Endometrial microvascular endothelial cells (primary cell): ENCODE measurements around the gene DAB2IP. TPM values are rescaled to one million over a fixed set of nuclear protein-coding genes. Genes with fewer than 3 reads are reported as not detected.
"Not testable (repeated sequence)": the region's sequence is repeated elsewhere in the genome, so short reads cannot be mapped to it uniquely, and the experiment has no call there.

ENCODE experiments used
- in situ Hi-C: cut with HindIII; loops from 2 replicates; pipeline ENCODE4 v1.10.0; 2017; ENCODE audit warnings: low sequenced_read_pairs, low pct_unique_long_range_greater_than_20kb; ENCODE audit errors: inconsistent ontology term
- total RNA-seq: library from RNA; depleted of rRNA; stranded (reverse); fragments of >200 nt; gene quantifications from one replicate; pipeline ENCODE4 v1.2.3, GENCODE V29; 2015; ENCODE audit errors: inconsistent ontology term

DAB2IP gene
- total RNA-seq, result 13.6 TPM

- in situ Hi-C loops, result no loop called here
Observed at GRCh38 chr9:121651295-121652020, at the start of gene DAB2IP. DAB2IP (plus strand) TSS chr9:121651634; CDS start chr9:121651776, 142 bp downstream.

GRCh38 chr9:121603028-121603427 lies 48.4 kb upstream of the DAB2IP start:
- in situ Hi-C loops, result no loop called here

- in situ Hi-C loops, result no loop called here
Observed at GRCh38 chr9:121604242-121604641, 47.2 kb upstream of the DAB2IP start.

- in situ Hi-C loops, result no loop called here
Observed at GRCh38 chr9:121604654-121605053, 46.8 kb upstream of the DAB2IP start.

GRCh38 chr9:121607434-121608167 lies 43.8 kb upstream of the DAB2IP start:
- in situ Hi-C loops, result no loop called here

GRCh38 chr9:121608168-121608853 lies 43.1 kb upstream of the DAB2IP start:
- in situ Hi-C loops, result no loop called here

- in situ Hi-C loops, result no loop called here
Observed at GRCh38 chr9:121609822-121610637, 41.4 kb upstream of the DAB2IP start.

GRCh38 chr9:121610638-121610953 lies 40.8 kb upstream of the DAB2IP start:
- in situ Hi-C loops, result no loop called here

- in situ Hi-C loops, result no loop called here
Observed at GRCh38 chr9:121612511-121612998, 38.9 kb upstream of the DAB2IP start.

GRCh38 chr9:121613009-121613752 lies 38.3 kb upstream of the DAB2IP start:
- in situ Hi-C loops, result no loop called here

GRCh38 chr9:121616123-121616755 lies 35.2 kb upstream of the DAB2IP start:
- in situ Hi-C loops, result no loop called here

GRCh38 chr9:121618504-121618903 lies 32.9 kb upstream of the DAB2IP start:
- in situ Hi-C loops, result no loop called here

- in situ Hi-C loops, result not testable (repeated sequence)
Observed at GRCh38 chr9:121618910-121619309, 32.5 kb upstream of the DAB2IP start.

GRCh38 chr9:121619545-121620324 lies 31.7 kb upstream of the DAB2IP start:
- in situ Hi-C loops, result no loop called here

- in situ Hi-C loops, result no loop called here
Observed at GRCh38 chr9:121620325-121620673, 31.1 kb upstream of the DAB2IP start.

- in situ Hi-C loops, result no loop called here
Observed at GRCh38 chr9:121620777-121621449, 30.5 kb upstream of the DAB2IP start.
